Endodermal cell (in vitro differentiated cells): Measurements from ENCODE around the gene RAET1E. TPM values are rescaled to one million over a fixed set of nuclear protein-coding genes. Genes with fewer than 3 reads are reported as not detected.
A peak's percentile ranks its signal among the peaks of the same experiment; 100 is the strongest.
"Not testable (repeated sequence)": the region's sequence is repeated elsewhere in the genome, so short reads cannot be mapped to it uniquely, and the experiment has no call there.

Source experiments
- DNase-seq: peaks from one replicate; pipeline ENCODE4 v3.0.0-alpha.2; 2017
- H3K27ac ChIP-seq: 2 replicates; pipeline ENCODE4 v1.5.1; 2013; ENCODE audit warnings: mild to moderate bottlenecking, low read depth, low read length, moderate library complexity
- H3K27me3 ChIP-seq: 2 replicates; pipeline ENCODE4 v1.6.1; 2013; ENCODE audit warnings: mild to moderate bottlenecking, low read length, moderate library complexity; ENCODE audit not compliant: insufficient read depth, control insufficient read depth, poor library complexity, severe bottlenecking
- H3K36me3 ChIP-seq: 2 replicates; pipeline ENCODE4 v1.7.0; 2013; ENCODE audit warnings: mild to moderate bottlenecking, low read length, moderate library complexity; ENCODE audit not compliant: control insufficient read depth, insufficient read depth
- H3K4me1 ChIP-seq: one replicate; pipeline ENCODE4 v1.7.0; 2013; ENCODE audit warnings: low read length; ENCODE audit not compliant: control insufficient read depth, insufficient read depth
- H3K4me3 ChIP-seq: 2 replicates; pipeline ENCODE4 v1.5.1; 2013; ENCODE audit warnings: mild to moderate bottlenecking, low read length, moderate library complexity
- H3K9ac ChIP-seq: 2 replicates; pipeline ENCODE4 v1.6.1; 2013; ENCODE audit warnings: mild to moderate bottlenecking, low read length, moderate library complexity; ENCODE audit not compliant: poor library complexity, severe bottlenecking; ENCODE audit errors: extremely low read depth
- H3K9me3 ChIP-seq: 2 replicates; pipeline ENCODE4 v1.6.1; 2013; ENCODE audit warnings: mild to moderate bottlenecking, low read length, moderate library complexity; ENCODE audit not compliant: control insufficient read depth
- H3K27ac Mint-ChIP-seq: 2 replicates; pipeline ENCODE4 v1.8.0; 2020; ENCODE audit warnings: mixed read lengths
- H3K27me3 Mint-ChIP-seq: 2 replicates; pipeline ENCODE4 v1.8.0; 2021; ENCODE audit warnings: mild to moderate bottlenecking, mixed read lengths; ENCODE audit not compliant: insufficient read depth
- H3K36me3 Mint-ChIP-seq: 2 replicates; pipeline ENCODE4 v1.8.0; 2020; ENCODE audit warnings: low read depth, mixed read lengths
- H3K4me1 Mint-ChIP-seq: 2 replicates; pipeline ENCODE4 v1.8.0; 2020; ENCODE audit warnings: mixed read lengths
- H3K4me3 Mint-ChIP-seq: 2 replicates; pipeline ENCODE4 v1.8.0; 2020; ENCODE audit warnings: mild to moderate bottlenecking, moderate library complexity, mixed read lengths
- H3K9me3 Mint-ChIP-seq: 2 replicates; pipeline ENCODE4 v1.8.0; 2020; ENCODE audit warnings: mild to moderate bottlenecking, mixed read lengths
- WGBS, 2 experiments: methylation state at CpG; one replicate each; pipeline versions ENCODE4 v1.1.5 to v1.1.7; 2013; ENCODE audit warnings: missing lambda C conversion rate in 2 of 2, mixed read lengths in 1 of 2; ENCODE audit not compliant: insufficient coverage in 1 of 2, insufficient read length in 1 of 2; 5-methylcytosine and 5-hydroxymethylcytosine counted together
- total RNA-seq, 2 donors: library from RNA; stranded (reverse); fragmentation: NEBNext Ultra II Directional in 1 of 2; extraction: Animal tissue kit (Norgen Biotek cat#: 25700) in 1 of 2; gene quantifications; 2 replicates in 1 of 2; 3 replicates in 1 of 2; pipeline ENCODE4 v1.2.1, GENCODE V29; 2021
- TF ChIP-seq, protein P1 (sequence below): fragments of 200-600 bp; sonication (generic); conservative IDR thresholded peaks from 2 replicates; pipeline ENCODE4 v1.5.0; 2021; ENCODE audit warnings: antibody characterized with exemption, mild to moderate bottlenecking

RAET1E gene
- total RNA-seq, 2 donors from 2014 or later: not detected

DNA sequence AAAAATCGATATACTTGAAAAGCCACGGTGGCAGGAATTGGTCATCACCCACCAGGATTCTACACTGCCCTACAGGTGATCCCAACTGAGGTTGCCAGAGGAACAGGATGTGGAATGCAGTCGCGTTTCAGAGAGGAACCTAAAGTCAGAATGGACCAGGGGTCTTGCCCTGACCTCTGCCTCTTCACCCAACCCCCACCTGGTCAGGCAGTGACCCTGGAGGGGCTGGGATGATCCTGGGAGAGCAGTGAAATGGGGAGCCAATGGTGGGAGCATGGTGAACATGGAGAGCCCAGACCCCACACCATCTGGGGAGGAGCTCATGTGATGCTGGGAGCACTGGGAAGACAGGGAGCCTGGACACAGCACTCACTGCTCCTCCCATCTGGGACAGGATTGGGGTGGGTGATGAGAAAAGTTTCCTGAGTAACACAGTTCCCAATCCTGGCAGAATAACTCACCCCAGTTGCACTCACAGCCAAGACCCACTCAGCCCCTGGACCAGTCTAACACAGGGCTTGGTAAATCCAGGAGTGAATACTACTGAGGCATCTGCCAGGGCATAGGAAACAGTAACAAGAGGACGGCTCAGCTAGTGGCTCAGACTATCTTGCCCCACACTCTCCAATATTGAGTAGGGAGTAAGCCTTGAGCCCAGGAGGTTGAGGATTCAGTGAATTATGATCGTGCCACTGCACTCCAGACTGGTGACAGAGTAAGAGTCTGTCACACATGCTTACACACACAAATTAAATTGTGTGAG lies 42.2 kb upstream of the RAET1E start:
- Histone ChIP-seq H3K4me1 (no peaks in the 10 kb centered on the region), H3K36me3 (no peaks in the 10 kb centered on the region), H3K27ac (no peak overlapping the region), H3K9ac (no peak overlapping the region), H3K4me3 (no peak overlapping the region), H3K27me3 (peaks cover 92% of the 10 kb centered on the region), H3K9me3 (no peaks in the 10 kb centered on the region)
- WGBS, 2 experiments: 26 to 27% methylated on average over 4 to 6 of the region's 6 CpGs
- Mint-ChIP-seq H3K4me1 (peaks cover 3% of the 10 kb centered on the region), H3K27me3 (peaks cover 95% of the 10 kb centered on the region), H3K27ac (no peak overlapping the region), H3K4me3 (no peak overlapping the region), H3K9me3 (no peaks in the 10 kb centered on the region), H3K36me3 (no peaks in the 10 kb centered on the region)
- DNase-seq: peak; percentile 42
- TF ChIP-seq, protein P1, sequence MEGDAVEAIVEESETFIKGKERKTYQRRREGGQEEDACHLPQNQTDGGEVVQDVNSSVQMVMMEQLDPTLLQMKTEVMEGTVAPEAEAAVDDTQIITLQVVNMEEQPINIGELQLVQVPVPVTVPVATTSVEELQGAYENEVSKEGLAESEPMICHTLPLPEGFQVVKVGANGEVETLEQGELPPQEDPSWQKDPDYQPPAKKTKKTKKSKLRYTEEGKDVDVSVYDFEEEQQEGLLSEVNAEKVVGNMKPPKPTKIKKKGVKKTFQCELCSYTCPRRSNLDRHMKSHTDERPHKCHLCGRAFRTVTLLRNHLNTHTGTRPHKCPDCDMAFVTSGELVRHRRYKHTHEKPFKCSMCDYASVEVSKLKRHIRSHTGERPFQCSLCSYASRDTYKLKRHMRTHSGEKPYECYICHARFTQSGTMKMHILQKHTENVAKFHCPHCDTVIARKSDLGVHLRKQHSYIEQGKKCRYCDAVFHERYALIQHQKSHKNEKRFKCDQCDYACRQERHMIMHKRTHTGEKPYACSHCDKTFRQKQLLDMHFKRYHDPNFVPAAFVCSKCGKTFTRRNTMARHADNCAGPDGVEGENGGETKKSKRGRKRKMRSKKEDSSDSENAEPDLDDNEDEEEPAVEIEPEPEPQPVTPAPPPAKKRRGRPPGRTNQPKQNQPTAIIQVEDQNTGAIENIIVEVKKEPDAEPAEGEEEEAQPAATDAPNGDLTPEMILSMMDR: no peak

DNA sequence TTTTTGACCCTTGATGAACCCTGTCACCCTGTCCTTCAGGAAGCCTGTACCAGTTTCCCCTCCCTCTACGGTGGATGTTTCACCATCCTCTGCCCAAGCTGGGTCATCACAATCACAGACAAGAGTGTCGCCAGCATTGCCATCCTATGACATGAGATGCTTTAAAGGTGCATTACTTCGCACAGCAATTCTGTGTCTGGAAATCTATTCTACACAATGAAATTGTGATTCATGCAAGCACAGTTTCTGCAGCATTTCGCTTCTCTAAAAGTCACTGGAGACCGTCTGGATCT lies 41.4 kb upstream of the RAET1E start:
- DNase-seq: peak; percentile 35
- Mint-ChIP-seq H3K27ac (no peak overlapping the region), H3K9me3 (no peaks in the 10 kb centered on the region), H3K36me3 (no peaks in the 10 kb centered on the region), H3K27me3 (peaks cover 100% of the 10 kb centered on the region), H3K4me1 (peaks cover 3% of the 10 kb centered on the region), H3K4me3 (peak overlapping the region; percentile 12)
- H3K9ac ChIP-seq: no peak overlapping the region
- no peak overlapping the region for H3K27ac ChIP-seq
- 38 to 45% methylated on average over 3 to 5 of the region's 5 CpGs for WGBS, 2 experiments
- TF ChIP-seq, protein P1: no peak
- peaks cover 100% of the 10 kb centered on the region for H3K27me3 ChIP-seq
- H3K9me3 ChIP-seq: no peaks in the 10 kb centered on the region
- H3K4me3 ChIP-seq: no peak overlapping the region
- no peaks in the 10 kb centered on the region for H3K36me3 ChIP-seq
- no peaks in the 10 kb centered on the region for H3K4me1 ChIP-seq

DNA sequence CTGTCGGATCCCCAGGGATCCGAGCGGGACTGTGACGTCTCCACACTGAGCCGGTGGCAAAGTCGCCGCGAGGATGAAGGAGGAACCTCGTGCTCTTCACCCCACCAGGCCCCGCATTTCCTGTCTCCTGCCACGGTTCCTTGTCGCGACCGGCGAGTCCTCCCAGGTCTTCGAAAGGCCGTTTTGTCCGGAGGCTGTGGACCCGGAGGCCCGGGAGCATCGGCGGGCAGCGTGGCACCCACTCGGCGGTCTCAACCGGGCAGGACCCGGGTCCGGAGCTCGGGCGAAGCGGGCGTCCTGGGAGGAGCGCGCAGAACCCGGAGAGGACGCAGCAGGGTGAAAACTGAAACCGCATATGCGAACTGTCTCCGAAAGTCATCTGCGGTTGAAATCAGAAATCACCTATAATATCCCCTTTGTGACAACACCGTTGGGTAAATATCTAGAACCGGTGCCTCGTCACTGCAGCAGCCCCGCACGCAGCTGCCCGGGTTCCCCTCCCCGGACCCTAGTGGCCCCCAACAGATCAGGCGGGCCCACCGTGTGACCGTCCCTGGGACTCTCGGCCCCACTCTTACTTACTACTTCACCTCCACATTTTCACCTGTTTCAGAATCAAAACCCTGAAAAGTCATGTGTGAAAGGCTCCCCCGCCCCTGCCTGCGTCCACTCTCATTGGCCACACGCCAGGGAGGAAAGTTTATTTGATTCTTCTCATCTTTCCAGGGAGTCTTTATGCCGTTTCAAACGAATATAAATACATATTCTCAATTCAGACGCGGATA lies 40.9 kb upstream of the RAET1E start:
- WGBS, 2 experiments: 3 to 4% methylated on average over 52 to 58 of the region's 58 CpGs
- no peaks in the 10 kb centered on the region for H3K9me3 Mint-ChIP-seq
- Histone ChIP-seq H3K36me3 (no peaks in the 10 kb centered on the region), H3K4me1 (no peaks in the 10 kb centered on the region), H3K4me3 (no peak overlapping the region), H3K9ac (no peak overlapping the region), H3K27ac (no peak overlapping the region), H3K27me3 (peaks cover 100% of the 10 kb centered on the region), H3K9me3 (no peaks in the 10 kb centered on the region)
- H3K36me3 Mint-ChIP-seq: no peaks in the 10 kb centered on the region
- peaks cover 98% of the 10 kb centered on the region for H3K27me3 Mint-ChIP-seq
- peaks cover 3% of the 10 kb centered on the region for H3K4me1 Mint-ChIP-seq
- DNase-seq: peak; percentile 58
- TF ChIP-seq, protein P1: no peak
- no peak overlapping the region for H3K27ac Mint-ChIP-seq
- peak overlapping the region; percentile 42 for H3K4me3 Mint-ChIP-seq

DNA sequence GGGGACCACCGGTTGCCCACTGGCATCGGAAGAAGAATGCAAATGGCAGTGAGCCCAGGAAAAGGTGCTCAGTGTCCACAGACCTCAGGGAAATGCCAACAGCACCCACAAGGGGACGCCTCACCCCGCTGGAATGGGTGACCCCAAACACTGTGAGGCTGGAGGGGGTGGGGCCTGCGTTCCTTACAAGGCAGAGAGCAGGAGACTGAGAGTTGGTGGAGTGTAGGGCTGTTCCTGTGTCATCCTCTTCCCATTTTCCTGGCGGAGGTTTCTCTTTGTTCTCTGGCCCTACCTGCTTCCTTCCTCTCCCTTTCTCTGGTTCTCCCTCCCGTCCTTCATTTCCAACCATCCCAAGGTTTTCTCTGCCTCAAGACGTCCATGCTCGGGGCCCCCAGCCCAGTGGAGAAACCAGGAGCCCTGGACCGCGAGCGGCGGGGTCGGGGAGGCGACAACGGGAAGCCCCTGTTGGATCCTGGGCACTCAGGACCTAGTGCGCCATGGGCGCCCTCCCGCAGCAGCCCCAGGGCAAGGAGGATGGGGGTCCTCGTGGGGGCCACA lies 40.2 kb upstream of the RAET1E start:
- not testable (repeated sequence) for DNase-seq, H3K27ac Mint-ChIP-seq, H3K9ac ChIP-seq, H3K4me1 Mint-ChIP-seq, H3K9me3 Mint-ChIP-seq, H3K36me3 ChIP-seq, H3K36me3 Mint-ChIP-seq, H3K27ac ChIP-seq, H3K4me1 ChIP-seq, H3K4me3 ChIP-seq, H3K9me3 ChIP-seq
- WGBS, 2 experiments: 0 to 4% methylated on average over 8 to 15 of the region's 20 CpGs
- peak overlapping the region; percentile 42 for H3K4me3 Mint-ChIP-seq
- peaks cover 97% of the 10 kb centered on the region for H3K27me3 Mint-ChIP-seq
- H3K27me3 ChIP-seq: peaks cover 100% of the 10 kb centered on the region
